Embryonic facial prominence (tissue), 1 donor: ENCODE data around the gene HK3.

ENCODE experiments used
- DNase-seq: peaks from one replicate; pipeline ENCODE4 v3.0.0-alpha.2; 2016; ENCODE audit errors: extremely low spot score

The HK3 gene

GRCh38 chr5:176868731-176869130, 30.4 kb downstream of the HK3 start:
- no peak for DNase-seq

GRCh38 chr5:176868126-176868525, 31.0 kb downstream of the HK3 start:
- DNase-seq, result no peak

GRCh38 chr5:176866707-176867310, 32.3 kb downstream of the HK3 start:
- DNase-seq, result no peak

GRCh38 chr5:176865964-176866363, 33.2 kb downstream of the HK3 start:
- no peak for DNase-seq

GRCh38 chr5:176864755-176865154, 34.4 kb downstream of the HK3 start:
- no peak for DNase-seq

GRCh38 chr5:176863765-176864098, 35.4 kb downstream of the HK3 start:
- DNase-seq, result no peak

- DNase-seq, result no peak
Observed at GRCh38 chr5:176863041-176863764, 35.9 kb downstream of the HK3 start.

- DNase-seq, result no peak
Observed at GRCh38 chr5:176862330-176862995, 36.7 kb downstream of the HK3 start.

- DNase-seq, result no peak
Observed at GRCh38 chr5:176861276-176861675, 37.9 kb downstream of the HK3 start.

GRCh38 chr5:176860381-176860780, 38.8 kb downstream of the HK3 start:
- DNase-seq, result no peak

GRCh38 chr5:176859916-176860315, 39.2 kb downstream of the HK3 start:
- DNase-seq, result no peak

GRCh38 chr5:176857894-176858273, 41.3 kb downstream of the HK3 start:
- no peak for DNase-seq

GRCh38 chr5:176857216-176857893, 41.8 kb downstream of the HK3 start:
- DNase-seq, result no peak

- DNase-seq, result no peak
Observed at GRCh38 chr5:176856746-176857145, 42.4 kb downstream of the HK3 start.

- no peak for DNase-seq
Observed at GRCh38 chr5:176855598-176855997, 43.5 kb downstream of the HK3 start.

GRCh38 chr5:176854164-176854563, 45.0 kb downstream of the HK3 start:
- no peak for DNase-seq

GRCh38 chr5:176853151-176853778, 45.9 kb downstream of the HK3 start:
- no peak for DNase-seq

- no peak for DNase-seq
Observed at GRCh38 chr5:176851871-176852658, 47.1 kb downstream of the HK3 start.

GRCh38 chr5:176851380-176851779, 47.8 kb downstream of the HK3 start:
- DNase-seq, result no peak

- DNase-seq, result no peak
Observed at GRCh38 chr5:176850371-176851245, 48.5 kb downstream of the HK3 start.
